Activated naive CD4-positive, alpha-beta T cell treated with anti-CD3 and anti-CD28 coated beads for 36 hours (primary cell): ENCODE measurements around the gene TNRC6A. TPM values are rescaled to one million over a fixed set of nuclear protein-coding genes. Genes with fewer than 3 reads are reported as not detected.

Experiments
- CTCF ChIA-PET: fragments of 350-600 bp; sonication (Branson Sonifier 250); formaldehyde crosslinking; loops from one replicate; lab custom pipeline; 2021; ENCODE audit warnings: antibody characterized with exemption; lab: Charles Lee
- DNase-seq: peaks from one replicate; pipeline ENCODE4 v3.0.0-alpha.2; 2020
- H3K27ac Mint-ChIP-seq: one replicate; pipeline ENCODE4 v1.8.0; 2021; ENCODE audit warnings: mild to moderate bottlenecking, mixed read lengths
- H3K27me3 Mint-ChIP-seq: one replicate; pipeline ENCODE4 v1.8.0; 2021; ENCODE audit warnings: low read depth, mixed read lengths
- H3K36me3 Mint-ChIP-seq: one replicate; pipeline ENCODE4 v1.8.0; 2021; ENCODE audit warnings: low read depth, mixed read lengths
- H3K4me1 Mint-ChIP-seq: one replicate; pipeline ENCODE4 v1.8.0; 2021; ENCODE audit warnings: low read depth, mixed read lengths
- H3K4me3 Mint-ChIP-seq: one replicate; pipeline ENCODE4 v1.8.0; 2021; ENCODE audit warnings: mild to moderate bottlenecking, moderate library complexity, mixed read lengths
- H3K9me3 Mint-ChIP-seq: one replicate; pipeline ENCODE4 v1.8.0; 2021; ENCODE audit warnings: mixed read lengths
- intact Hi-C: fragments of 100-400 bp; cut with micrococcal nuclease; formaldehyde crosslinking; loops from one replicate; pipeline ENCODE4 v1.15.1; 2023
- total RNA-seq, 2 experiments: library from RNA; stranded (reverse); gene quantifications; one replicate each; pipeline ENCODE4 v1.2.3, GENCODE V29; 2021

Gene TNRC6A
- total RNA-seq, 2 experiments from 2014 or later = 37.2 to 39.0 TPM

GRCh38 chr16:24873028-24873427 lies 143.6 kb downstream of the TNRC6A start:
- H3K4me3 Mint-ChIP-seq = no peak overlapping the region
- DNase-seq = no peak
- CTCF ChIA-PET = no interaction called here

DNA sequence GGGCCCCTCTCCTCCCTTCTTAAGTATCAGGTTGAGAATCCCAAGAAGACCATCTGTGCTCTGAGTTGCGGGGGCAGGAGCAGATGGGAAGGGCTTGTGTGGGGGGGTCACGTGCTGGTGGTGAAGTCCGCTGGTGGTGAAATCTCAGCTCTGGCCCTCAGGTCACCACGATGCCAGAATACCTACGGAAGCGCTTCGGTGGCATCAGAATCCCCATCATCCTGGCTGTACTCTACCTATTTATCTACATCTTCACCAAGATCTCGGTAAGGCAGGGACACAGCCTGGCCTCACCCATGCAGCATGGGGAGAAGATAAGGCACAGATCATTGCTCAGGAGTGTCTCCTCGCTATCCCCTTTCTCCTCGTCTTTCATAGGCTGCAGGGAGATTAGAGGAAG lies 146.0 kb downstream of the TNRC6A start:
- Mint-ChIP-seq H3K27ac (no peak overlapping the region), H3K4me1 (no peaks in the 10 kb centered on the region), H3K27me3 (peaks cover 2% of the 10 kb centered on the region), H3K4me3 (no peak overlapping the region), H3K9me3 (peaks cover 1% of the 10 kb centered on the region), H3K36me3 (no peaks in the 10 kb centered on the region)
- CTCF ChIA-PET = interaction anchor here (0.5 kb wide), 1 partner anchor 130 kb away, joined by 3 read pairs; no protein-coding TSS in a partner anchor
- DNase-seq = no peak
- intact Hi-C loops = no loop called here

More at GRCh38 chr16:24873028-24873427, 143.6 kb downstream of the TNRC6A start:
- intact Hi-C loops = no loop called here
- Mint-ChIP-seq H3K9me3 (no peaks in the 10 kb centered on the region), H3K36me3 (no peaks in the 10 kb centered on the region), H3K27me3 (peaks cover 2% of the 10 kb centered on the region), H3K27ac (no peak overlapping the region), H3K4me1 (no peaks in the 10 kb centered on the region)

Other genes starting within 250 kb of the TNRC6A start
- 10 to 100 TPM; 64.4 to 65.0 TPM for gene RBBP6, start 190.1 kb upstream of the TNRC6A start, total RNA-seq
- gene SLC5A11, start 116.3 kb downstream of the TNRC6A start, total RNA-seq = not detected